ENCODE data around the gene SEPTIN5.

GRCh38 chr22:19704355-19705015 is 9.8 kb upstream of the SEPTIN5 start:
- TF ChIP-seq CTCF (IDR thresholded peaks at IDR 0.05; ENCODE audit: low read depth, low read length) (no peak), EZH2phosphoT487 (IDR thresholded peaks at IDR 0.05; ENCODE audit: low read depth) (no peak)
